GM21360 (cell line): Measurements from ENCODE around the gene KCNH4.
"Not testable (repeated sequence)": the region's sequence is repeated elsewhere in the genome, so short reads cannot be mapped to it uniquely, and the experiment has no call there.

Source experiments
- ATAC-seq: cut with Tn5 transposase; IDR thresholded peaks from one replicate; pipeline ENCODE4 v1.9.1; 2021; ENCODE audit warnings: mild to moderate bottlenecking, moderate library complexity; ENCODE audit not compliant: unreplicated experiment

KCNH4 gene

DNA sequence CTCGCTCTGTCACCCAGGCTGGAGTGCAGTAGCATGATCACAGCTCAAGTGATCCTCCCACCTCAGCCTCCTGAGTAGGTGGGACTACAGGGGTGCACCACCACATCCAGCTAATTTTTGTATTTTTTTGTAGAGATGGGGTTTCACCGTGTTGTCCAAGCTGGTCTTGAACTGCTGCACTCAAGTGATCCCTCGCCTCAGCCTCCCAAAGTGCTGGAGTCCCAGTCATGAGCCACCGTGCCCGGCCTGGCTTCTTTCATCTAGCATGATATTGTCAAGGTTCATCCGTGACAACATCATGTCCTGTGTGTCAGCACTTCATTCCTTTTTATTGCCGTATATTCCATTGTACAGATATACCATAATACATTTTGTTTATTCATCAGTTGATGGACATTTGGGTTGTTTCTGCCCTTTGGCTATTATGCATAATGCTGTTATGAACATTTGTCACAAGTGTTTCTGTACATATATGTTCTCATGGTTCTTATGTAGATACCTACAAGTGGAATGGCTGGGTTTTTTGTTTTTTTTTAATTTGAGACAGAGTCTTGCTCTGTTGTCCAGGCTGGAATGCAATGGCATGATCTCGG is 16.7 kb upstream of the KCNH4 start:
- ATAC-seq = no peak

DNA sequence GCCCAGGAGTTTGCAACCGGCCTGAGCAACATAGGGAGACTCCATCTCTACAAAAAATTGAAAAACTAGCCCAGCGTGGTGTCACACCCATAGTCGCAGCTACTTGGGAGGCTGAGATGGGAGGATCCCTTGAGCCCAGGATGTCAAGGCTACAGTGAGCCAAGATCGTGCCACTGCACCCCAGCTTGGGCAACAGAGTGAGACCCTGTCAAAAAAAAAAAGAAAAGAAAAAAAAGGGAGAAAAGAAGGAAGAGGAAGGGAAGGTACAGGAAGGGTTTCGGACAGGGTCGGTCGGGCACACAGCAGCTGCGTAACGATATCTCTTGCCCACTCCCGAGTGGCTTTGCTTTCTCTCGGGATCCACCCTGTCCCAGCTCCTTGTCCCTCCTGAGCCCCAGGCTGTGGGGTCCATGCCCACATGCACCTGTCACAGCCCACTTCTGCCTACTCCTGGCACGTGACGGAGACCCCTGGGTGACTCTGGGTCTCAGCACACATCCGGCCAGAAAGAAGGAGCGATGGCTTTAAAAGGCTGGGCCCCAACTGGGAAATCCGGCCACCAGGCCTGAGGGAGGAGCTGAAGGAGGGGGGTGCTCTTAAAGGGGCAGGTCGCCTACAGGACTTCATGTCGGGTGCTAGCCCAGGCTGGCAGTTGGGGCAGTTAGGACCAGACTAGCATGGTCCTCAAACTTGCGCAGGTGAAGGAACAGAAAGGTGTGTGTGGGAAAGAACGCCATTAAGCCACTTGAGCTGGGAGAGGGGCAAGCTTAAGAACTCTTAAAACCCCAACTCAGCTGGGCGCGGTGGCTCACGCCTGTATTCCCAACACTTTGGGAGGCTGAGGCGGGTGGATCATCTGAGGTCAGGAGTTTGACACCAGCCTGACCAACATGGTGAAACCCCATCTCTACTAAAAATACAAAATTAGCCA is 13.3 kb upstream of the KCNH4 start, which contains the start of gene GHDC:
TSS of gene GHDC (minus strand) at position 526 of the 931 bp plus-strand sequence. CDS start 913 bp downstream, outside the sequence.
- ATAC-seq = peak; percentile 68

DNA sequence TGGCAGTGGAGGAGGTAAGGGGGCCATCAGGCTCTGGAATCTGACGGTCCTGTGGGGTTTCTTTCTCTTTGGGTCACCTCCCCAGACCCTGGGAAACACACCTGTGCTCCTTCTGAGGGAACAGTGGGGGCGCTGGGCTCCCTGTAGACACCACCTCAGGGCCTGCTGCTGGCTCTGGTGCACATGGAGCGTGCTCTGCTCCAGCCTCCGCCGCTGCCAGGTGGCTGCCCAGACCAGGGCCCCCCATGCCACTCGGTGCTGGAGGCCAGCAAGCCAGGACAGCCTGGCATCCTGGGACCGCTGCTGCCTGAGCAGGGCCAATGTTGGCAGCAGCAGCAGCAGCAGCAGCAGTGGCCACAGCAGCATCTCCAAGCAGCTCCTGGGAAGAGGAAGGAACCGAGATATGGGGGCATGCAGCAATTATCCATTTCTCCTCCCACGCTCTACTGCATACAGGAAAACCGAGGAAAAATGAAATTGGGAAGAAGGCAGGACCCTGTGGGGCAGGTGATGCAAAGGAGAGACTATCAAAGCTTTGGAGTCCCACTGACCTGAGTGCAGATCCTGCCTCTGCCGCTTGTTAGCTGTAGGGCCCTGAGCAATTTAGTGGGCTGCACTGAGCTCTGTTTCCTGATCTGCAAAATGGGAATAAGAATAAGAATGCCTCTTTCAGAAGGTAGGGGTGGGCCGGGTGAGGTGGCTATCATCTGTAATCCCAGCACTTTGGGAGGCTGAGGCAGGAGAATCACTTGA is 12.4 kb upstream of the KCNH4 start:
- ATAC-seq = no peak

GRCh38 chr17:42192189-42193126 is 11.5 kb upstream of the KCNH4 start:
- ATAC-seq = no peak

GRCh38 chr17:42191275-42191608 is 10.3 kb upstream of the KCNH4 start:
- ATAC-seq = no peak

DNA sequence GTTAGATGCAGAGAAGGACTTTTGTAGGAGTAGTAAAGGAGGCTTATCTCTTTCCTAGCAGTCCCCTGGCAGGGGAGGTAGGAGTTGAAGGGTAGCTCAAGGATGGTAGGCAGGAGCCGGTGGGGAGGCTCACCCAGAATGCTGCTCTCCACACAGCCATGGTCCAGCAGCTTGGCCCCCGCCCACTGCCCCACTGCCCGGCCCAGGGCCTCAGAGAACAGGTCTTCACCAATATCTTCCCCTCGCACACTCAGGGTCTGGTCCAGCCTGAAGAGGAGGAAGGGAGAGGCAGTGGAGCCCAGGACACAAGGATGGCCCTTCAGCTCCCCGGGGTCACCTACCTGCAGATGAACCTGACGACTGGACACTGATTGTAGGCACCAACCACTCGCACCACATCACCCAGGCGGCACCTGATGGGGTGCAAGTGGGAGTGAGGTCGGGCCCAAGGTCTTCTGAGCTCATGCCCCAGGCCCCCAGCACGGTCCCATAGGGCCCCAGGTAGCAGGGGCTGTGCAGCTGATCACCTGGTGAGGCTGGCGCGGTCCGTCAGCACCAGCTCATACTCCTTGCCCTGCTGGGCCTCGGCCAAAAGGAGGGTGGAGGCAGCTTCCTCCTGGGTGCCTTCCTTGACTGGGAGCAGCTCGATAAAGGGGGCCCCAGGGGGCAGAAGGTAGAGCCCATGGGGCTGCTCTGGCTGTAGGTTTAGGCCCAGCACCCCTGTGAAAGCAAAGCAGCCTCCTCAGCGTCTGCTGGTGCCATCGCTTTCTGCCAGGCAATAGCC is 9.7 kb upstream of the KCNH4 start:
- ATAC-seq = no peak

GRCh38 chr17:42189651-42189965 is 8.7 kb upstream of the KCNH4 start:
- ATAC-seq = no peak

DNA sequence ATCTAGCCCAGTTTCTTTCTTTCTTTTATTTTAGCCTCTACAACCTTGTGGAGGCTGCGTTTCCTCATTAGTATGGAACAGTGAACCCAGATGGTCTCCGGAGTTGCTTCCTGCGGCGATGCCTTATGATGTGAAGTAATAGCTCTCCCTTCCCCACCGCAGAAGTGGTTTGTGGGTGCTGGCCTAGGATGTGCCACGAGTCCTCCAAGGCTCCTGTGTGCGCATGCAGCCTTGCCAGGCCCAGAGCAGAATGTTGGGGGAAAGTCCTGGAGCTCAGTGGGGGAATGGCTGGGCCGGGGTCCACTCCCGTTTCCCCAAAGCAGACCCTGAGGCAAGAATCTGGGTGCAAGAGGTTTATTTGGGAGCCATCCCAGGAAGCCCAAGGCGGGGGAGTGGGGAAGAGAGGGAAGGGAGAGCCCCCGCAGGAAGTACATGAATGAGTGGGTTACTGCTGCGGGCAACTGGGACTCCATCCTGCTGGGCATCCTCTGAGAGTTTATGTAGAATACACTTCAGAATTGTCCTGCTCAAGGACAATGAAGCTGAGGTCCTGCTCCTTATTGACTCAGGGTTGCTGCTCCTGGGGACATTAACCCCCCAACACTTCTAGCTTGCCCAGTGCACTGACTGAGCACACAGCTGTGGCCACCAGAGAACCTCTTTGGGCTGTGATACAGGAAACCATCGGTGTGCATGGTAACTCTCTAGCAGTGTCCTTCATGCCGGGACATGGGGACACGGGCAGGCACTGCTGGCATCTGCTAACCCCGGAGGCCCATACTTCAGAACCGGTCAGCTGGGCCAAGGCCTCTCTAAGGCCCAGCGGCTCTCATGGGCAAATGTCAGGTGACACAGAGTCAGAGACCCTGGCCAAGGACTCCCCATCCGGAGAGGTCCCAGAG is 8.1 kb upstream of the KCNH4 start:
- no peak for ATAC-seq

DNA sequence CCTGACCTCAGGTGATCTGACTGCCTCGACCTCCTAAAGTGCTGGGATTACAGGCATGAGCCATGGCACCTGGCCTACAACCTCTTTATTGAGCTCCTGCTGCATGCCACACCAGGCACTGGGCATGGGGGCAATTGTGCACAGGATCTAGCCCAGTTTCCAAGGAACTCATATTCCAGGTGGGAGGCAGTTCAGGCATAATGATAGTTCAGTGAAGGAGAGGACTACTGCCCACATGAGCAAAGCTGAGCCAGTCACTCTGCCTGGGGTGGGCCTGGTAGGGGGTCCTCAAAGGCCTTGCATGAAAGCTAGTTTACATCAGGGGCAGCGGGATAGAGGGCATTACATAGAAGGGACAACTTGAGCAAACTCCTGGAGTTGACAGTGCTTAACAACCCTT is 6.9 kb upstream of the KCNH4 start:
- no peak for ATAC-seq

DNA sequence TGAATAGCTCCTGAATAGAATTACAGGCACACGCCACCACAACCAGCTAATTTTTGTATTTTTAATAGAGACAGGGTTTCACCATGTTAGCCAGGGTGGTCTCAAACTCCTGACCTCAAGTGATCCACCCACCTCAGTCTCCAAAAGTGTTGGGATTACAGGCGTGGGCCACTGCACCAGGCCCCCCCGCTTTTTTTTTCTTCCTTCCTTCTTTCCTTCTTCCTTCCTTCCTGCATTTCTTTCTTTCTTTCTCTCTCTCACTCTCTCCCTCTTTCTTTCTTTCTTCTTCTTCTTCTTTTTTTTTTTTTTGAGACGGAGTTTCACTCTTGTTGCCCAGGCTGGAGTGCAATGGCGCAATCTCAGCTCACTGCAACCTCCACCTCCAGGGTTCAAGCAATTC is 5.2 kb upstream of the KCNH4 start:
- not testable (repeated sequence) for ATAC-seq

DNA sequence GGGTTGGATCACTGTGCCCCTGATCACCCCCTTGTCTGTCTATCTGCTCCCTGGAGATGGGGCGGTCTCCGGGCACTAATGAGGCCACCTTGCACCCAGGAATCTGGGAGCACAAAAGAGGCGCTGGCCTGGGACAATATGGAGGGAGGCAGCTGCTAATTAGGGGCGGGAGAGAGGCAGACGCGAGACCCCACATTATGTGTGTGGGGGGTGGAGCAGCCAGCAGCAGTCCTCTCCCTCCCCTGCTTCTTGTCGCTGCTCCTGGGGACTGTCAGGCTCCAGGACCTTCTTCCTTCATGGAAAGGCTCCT is 4.6 kb upstream of the KCNH4 start:
- ATAC-seq = no peak

DNA sequence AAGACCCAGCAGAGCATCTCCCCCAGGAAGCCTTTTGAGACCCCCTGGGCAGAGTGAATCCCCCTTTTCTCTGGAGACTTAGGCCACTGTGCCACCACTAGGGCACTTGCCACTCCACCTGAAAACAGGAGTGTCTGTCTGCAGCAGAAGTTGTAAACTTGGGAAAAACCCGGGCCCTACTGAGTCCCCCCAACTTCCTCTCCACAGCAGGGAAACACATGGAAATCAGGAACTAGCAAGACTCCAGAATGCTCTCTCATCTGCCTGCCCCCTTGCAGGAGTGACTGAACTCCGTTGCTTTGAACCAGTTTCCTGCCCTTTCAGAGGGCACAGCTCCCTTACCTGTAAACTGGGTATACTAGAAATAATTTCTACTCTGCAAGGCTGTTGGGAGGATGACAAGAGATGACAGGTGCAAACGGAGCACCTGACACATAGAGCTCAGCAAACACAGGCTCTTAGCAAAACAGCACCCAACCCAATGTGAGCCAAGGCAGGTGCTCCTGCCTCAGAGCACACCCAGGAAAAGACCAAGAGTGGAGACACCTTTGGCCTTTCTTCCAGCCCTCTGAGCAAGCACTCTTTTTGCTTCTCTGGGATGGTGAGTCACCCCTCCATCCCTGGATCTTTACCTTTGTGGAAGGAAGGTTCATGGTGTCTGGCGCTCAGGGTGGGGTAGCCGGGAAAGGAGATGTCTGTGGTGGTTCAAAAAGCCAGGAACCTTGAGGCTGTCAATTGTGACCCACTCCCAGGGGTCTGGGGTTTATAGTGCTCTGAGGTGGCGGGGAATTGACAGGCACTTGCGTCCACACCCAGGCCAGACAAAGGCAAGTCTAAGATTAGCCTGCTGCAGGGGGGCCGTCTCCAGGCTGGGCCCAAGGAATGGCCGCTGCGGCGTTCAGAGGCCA is 4.0 kb upstream of the KCNH4 start, which contains the start of gene HCRT:
TSS of gene HCRT (minus strand) at position 740 of the 908 bp plus-strand sequence. CDS start at position 653, 87 bp downstream.
- no peak for ATAC-seq

- ATAC-seq = peak; percentile 59
Measured at GRCh38 chr17:42183741-42184711, 3.1 kb upstream of the KCNH4 start.

- ATAC-seq = no peak
Measured at GRCh38 chr17:42182927-42183734, 2.2 kb upstream of the KCNH4 start.

GRCh38 chr17:42181851-42182207 is 887 bp upstream of the KCNH4 start:
- no peak for ATAC-seq

- ATAC-seq = no peak
Measured at GRCh38 chr17:42180411-42180921, 476 bp downstream of the KCNH4 start.
